Glutamatergic neuron (in vitro differentiated cells): ENCODE results near the gene MTMR6. TPM values are rescaled to one million over a fixed set of nuclear protein-coding genes. Genes with fewer than 3 reads are reported as not detected.
A peak's percentile ranks its signal among the peaks of the same experiment; 100 is the strongest.
"Not testable (repeated sequence)": the region's sequence is repeated elsewhere in the genome, so short reads cannot be mapped to it uniquely, and the experiment has no call there.

Experiments used
- DNase-seq: peaks from one replicate; pipeline ENCODE4 v3.0.0; 2022
- H3K27ac Mint-ChIP-seq: one replicate; pipeline ENCODE4 v1.8.0; 2020; ENCODE audit warnings: mild to moderate bottlenecking, mixed read lengths, inconsistent platforms; ENCODE audit not compliant: unreplicated experiment
- H3K27me3 Mint-ChIP-seq: one replicate; pipeline ENCODE4 v1.8.0; 2020; ENCODE audit warnings: mild to moderate bottlenecking, moderate library complexity, mixed read lengths, inconsistent platforms; ENCODE audit not compliant: unreplicated experiment
- H3K36me3 Mint-ChIP-seq: one replicate; pipeline ENCODE4 v1.8.0; 2020; ENCODE audit warnings: mild to moderate bottlenecking, mixed read lengths, inconsistent platforms; ENCODE audit not compliant: unreplicated experiment
- H3K4me1 Mint-ChIP-seq: one replicate; pipeline ENCODE4 v1.8.0; 2020; ENCODE audit warnings: mild to moderate bottlenecking, low read depth, mixed read lengths, inconsistent platforms; ENCODE audit not compliant: unreplicated experiment
- H3K4me3 Mint-ChIP-seq: one replicate; pipeline ENCODE4 v1.8.0; 2020; ENCODE audit warnings: mild to moderate bottlenecking, mixed read lengths, inconsistent platforms; ENCODE audit not compliant: unreplicated experiment
- H3K9me3 Mint-ChIP-seq: one replicate; pipeline ENCODE4 v1.8.0; 2020; ENCODE audit warnings: mild to moderate bottlenecking, moderate library complexity, mixed read lengths, inconsistent platforms; ENCODE audit not compliant: unreplicated experiment
- total RNA-seq: library from RNA; stranded (reverse); fragmentation: NEBNext Ultra II Directional; extraction: Animal tissue kit (Norgen Biotek cat#: 25700); gene quantifications from one replicate; pipeline ENCODE4 v1.2.1, GENCODE V29; 2021; ENCODE audit not compliant: unreplicated experiment
- TF ChIP-seq, protein P1 (sequence below): fragments of 200-600 bp; sonication (generic); IDR thresholded peaks from one replicate; pipeline ENCODE4 v1.5.0; 2021; ENCODE audit not compliant: partially characterized antibody, unreplicated experiment

Gene MTMR6
- total RNA-seq, 1 donor from 2014 or later = 95.3 TPM

DNA sequence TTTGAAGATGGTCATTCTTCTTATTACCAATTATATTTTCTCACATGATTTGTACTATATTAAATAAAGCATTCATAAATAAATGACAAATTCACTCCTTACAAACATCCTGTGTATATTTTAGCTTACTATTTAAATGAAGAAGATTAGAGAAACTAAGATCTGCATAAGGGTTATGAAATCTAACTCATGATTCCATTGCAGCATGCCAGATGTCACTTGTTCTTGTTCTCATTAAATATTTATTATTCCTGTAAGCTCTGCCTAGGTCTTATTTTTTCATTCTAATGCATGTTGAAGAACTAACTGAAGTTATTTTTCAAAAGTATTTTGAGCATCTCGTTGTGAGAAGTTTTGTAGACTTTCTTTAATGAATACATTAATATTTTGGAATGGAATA, 32.5 kb upstream of the MTMR6 start:
- H3K27ac Mint-ChIP-seq = peak overlapping the region; percentile 92
- no peaks in the 10 kb centered on the region for H3K36me3 Mint-ChIP-seq

DNA sequence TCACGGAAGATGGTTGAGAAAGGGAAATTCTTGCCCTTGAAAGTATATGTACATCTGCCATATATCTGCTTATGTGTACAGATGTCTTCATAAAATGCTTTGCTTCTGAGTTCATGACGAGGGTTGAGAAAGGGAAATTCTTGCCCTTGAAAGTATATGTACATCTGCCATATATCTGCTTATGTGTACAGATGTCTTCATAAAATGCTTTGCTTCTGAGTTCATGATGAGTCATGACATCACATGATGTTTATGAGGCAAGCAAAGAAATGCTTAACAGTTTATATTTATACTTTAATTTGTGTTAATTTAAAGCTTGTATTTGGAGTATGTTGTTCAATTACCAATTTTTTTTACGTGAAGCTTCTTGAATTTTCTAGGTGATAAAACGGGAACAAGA, 31.7 kb upstream of the MTMR6 start:
- not testable (repeated sequence) for H3K9me3 Mint-ChIP-seq, H3K36me3 Mint-ChIP-seq, DNase-seq, H3K27me3 Mint-ChIP-seq
- Mint-ChIP-seq H3K4me1 (peaks cover 15% of the 10 kb centered on the region), H3K27ac (peak overlapping the region; percentile 94), H3K4me3 (peak overlapping the region; percentile 60)

More for the DNA sequence above, 32.5 kb upstream of the MTMR6 start:
- Mint-ChIP-seq H3K4me3 (peak overlapping the region; percentile 49), H3K9me3 (peaks cover 3% of the 10 kb centered on the region), H3K27me3 (no peaks in the 10 kb centered on the region), H3K4me1 (peaks cover 15% of the 10 kb centered on the region)
- TF ChIP-seq, protein P1, sequence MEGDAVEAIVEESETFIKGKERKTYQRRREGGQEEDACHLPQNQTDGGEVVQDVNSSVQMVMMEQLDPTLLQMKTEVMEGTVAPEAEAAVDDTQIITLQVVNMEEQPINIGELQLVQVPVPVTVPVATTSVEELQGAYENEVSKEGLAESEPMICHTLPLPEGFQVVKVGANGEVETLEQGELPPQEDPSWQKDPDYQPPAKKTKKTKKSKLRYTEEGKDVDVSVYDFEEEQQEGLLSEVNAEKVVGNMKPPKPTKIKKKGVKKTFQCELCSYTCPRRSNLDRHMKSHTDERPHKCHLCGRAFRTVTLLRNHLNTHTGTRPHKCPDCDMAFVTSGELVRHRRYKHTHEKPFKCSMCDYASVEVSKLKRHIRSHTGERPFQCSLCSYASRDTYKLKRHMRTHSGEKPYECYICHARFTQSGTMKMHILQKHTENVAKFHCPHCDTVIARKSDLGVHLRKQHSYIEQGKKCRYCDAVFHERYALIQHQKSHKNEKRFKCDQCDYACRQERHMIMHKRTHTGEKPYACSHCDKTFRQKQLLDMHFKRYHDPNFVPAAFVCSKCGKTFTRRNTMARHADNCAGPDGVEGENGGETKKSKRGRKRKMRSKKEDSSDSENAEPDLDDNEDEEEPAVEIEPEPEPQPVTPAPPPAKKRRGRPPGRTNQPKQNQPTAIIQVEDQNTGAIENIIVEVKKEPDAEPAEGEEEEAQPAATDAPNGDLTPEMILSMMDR = no peak
- no peak for DNase-seq

DNA sequence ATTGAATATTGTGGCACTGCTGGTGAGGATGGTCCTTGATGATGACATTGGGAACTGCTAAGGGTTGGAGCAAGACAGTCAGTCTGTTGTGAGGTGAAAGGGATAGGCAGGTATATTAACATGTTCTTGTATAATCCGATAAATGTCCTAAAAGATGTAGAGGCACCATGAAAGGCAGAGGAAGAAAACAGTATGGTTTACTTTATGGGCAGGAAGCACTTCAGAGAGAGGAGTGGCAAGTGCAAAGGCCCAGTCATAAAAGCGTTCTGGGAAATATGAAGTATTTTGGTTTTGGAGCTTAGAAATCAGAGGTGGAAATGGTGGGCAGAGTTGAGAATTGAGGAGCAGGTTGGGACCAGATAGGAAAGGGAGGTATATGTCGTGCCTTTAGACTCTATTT, 23.6 kb upstream of the MTMR6 start:
- Mint-ChIP-seq H3K9me3 (peaks cover 1% of the 10 kb centered on the region), H3K4me1 (no peaks in the 10 kb centered on the region), H3K27me3 (no peaks in the 10 kb centered on the region), H3K36me3 (no peaks in the 10 kb centered on the region), H3K4me3 (no peak overlapping the region), H3K27ac (peak overlapping the region; percentile 57)
- no peak for DNase-seq
- TF ChIP-seq, protein P1 = no peak

DNA sequence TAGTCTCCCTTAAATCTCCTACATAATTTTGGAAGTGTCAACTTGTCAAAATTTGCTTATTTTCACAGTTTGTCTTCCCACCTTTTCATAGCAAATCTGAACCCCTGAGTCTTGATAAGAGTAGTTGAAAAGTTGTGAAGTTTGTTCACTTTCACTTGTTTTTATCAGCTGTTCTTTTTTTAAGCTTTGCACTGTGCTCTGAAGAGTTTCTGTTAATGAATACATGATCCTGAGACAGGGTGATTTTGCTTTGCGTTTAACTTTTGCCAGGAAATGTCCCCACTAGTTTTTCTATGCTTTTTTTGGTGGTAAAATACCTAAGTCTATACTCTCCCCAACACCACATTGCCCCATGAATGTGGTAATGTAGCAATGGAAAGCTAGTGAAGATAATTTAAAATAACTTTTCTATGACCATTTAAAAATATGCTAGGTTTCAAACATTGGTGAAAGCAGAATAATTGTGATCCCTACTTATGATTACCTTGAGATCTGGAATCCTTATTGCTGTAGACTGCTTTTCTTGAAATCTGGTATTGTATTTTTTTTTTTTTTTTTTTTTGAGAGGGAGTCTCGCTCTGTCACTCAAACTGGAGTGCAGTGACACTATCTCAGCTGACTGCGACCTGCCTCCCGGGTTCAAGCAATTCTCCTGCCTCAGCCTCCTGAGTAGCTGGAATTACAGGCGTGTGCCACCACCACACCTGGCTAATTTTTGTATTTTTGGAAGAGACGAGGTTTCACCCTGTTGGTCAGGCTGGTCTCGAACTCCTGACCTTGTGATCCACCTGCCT, 19.6 kb upstream of the MTMR6 start:
- Mint-ChIP-seq H3K4me3 (no peak overlapping the region), H3K27me3 (no peaks in the 10 kb centered on the region), H3K27ac (no peak overlapping the region), H3K4me1 (peaks cover 16% of the 10 kb centered on the region), H3K36me3 (no peaks in the 10 kb centered on the region), H3K9me3 (peaks cover 1% of the 10 kb centered on the region)
- TF ChIP-seq, protein P1 = no peak
- no peak for DNase-seq

DNA sequence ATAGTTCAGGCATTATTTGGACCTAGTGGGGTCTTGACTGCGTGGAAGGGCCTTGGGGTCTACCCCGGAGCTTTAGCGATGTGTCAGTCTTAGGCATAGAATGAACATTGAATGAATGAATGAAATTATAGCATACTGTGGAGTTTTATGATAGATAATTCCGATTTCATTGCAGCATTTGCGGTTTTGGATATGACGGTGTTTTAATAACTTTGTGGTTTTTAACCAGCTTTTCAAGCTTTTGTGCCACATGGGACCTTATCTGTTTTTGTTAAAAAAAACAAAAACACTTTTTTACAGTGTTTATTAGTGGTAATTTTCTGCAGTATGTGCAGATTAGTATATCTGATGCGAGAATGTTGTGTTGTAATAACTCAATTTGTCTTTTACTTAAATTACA, 14.8 kb upstream of the MTMR6 start:
- TF ChIP-seq, protein P1 = no peak
- Mint-ChIP-seq H3K27ac (peak overlapping the region; percentile 75), H3K4me1 (peaks cover 28% of the 10 kb centered on the region), H3K36me3 (peaks cover 5% of the 10 kb centered on the region), H3K9me3 (peaks cover 5% of the 10 kb centered on the region), H3K4me3 (peak overlapping the region; percentile 93), H3K27me3 (peaks cover 5% of the 10 kb centered on the region)
- DNase-seq = no peak
